HEK293 (cell line): ENCODE data around the gene SERGEF.

Experiments
- CTCF ChIA-PET: fragments of 350-600 bp; formaldehyde crosslinking; extraction: SDS; loops from one replicate; lab custom pipeline; 2021; ENCODE audit warnings: antibody characterized with exemption; lab: Yijun Ruan, JAX
- POLR2A ChIA-PET: fragments of 300-600 bp; formaldehyde crosslinking; extraction: SDS; loops from one replicate; lab custom pipeline; 2020; ENCODE audit warnings: antibody characterized with exemption, inconsistent platforms; lab: Yijun Ruan, JAX
- H3K27ac ChIP-seq: fragments of 200-500 bp; sonication (Bioruptor generic); 2 replicates; pipeline ENCODE4 v1.5.1; 2014; ENCODE audit warnings: low read depth, low read length, control low read depth, inconsistent platforms; ENCODE audit errors: extremely low read depth
- H3K36me3 ChIP-seq, 2 experiments: fragments of 200-500 bp in 1 of 2; sonication (Bioruptor generic) in 1 of 2; 1 replicate in 1 of 2; 2 replicates in 1 of 2; pipeline ENCODE4 v1.5.1; 2014 to 2017; ENCODE audit warnings: inconsistent platforms in 2 of 2, low read length in 2 of 2; ENCODE audit not compliant: control insufficient read depth in 2 of 2, insufficient read depth in 1 of 2
- H3K4me1 ChIP-seq: fragments of 200-500 bp; sonication (Bioruptor generic); 2 replicates; pipeline ENCODE4 v1.5.1; 2014; ENCODE audit warnings: mild to moderate bottlenecking, low read length, inconsistent platforms; ENCODE audit not compliant: control insufficient read depth, insufficient read depth
- H3K4me3 ChIP-seq: 2 replicates; pipeline ENCODE4 v1.5.1; 2011; ENCODE audit warnings: low read depth, mild to moderate bottlenecking, control low read depth, low read length, moderate library complexity
- H3K9me3 ChIP-seq: fragments of 200-500 bp; sonication (Bioruptor generic); 2 replicates; pipeline ENCODE4 v1.5.1; 2014; ENCODE audit warnings: low read depth, low read length, inconsistent platforms; ENCODE audit not compliant: control insufficient read depth, insufficient read depth
- GLI4 ChIP-seq: fragments of 450-650 bp; formaldehyde crosslinking; IDR thresholded peaks from 2 replicates; pipeline ENCODE4 v1.5.1; 2016; ENCODE audit warnings: missing biosample characterization, missing genetic modification characterization
- GLIS2 ChIP-seq: fragments of 450-650 bp; formaldehyde crosslinking; IDR thresholded peaks from 2 replicates; pipeline ENCODE4 v1.5.1; 2016; ENCODE audit warnings: missing biosample characterization, missing genetic modification characterization
- KLF9 ChIP-seq: fragments of 450-650 bp; formaldehyde crosslinking; IDR thresholded peaks from 2 replicates; pipeline ENCODE4 v1.5.1; 2016; ENCODE audit warnings: missing biosample characterization, missing genetic modification characterization, low read depth
- MYNN ChIP-seq: fragments of 450-650 bp; formaldehyde crosslinking; IDR thresholded peaks from 2 replicates; pipeline ENCODE4 v1.5.1; 2016; ENCODE audit warnings: missing biosample characterization, missing genetic modification characterization, borderline replicate concordance
- OSR2 ChIP-seq: fragments of 450-650 bp; formaldehyde crosslinking; IDR thresholded peaks from 2 replicates; pipeline ENCODE4 v1.5.1; 2016; ENCODE audit warnings: missing biosample characterization, missing genetic modification characterization
- RBAK ChIP-seq: fragments of 450-650 bp; formaldehyde crosslinking; IDR thresholded peaks from 2 replicates; pipeline ENCODE4 v1.5.1; 2016; ENCODE audit warnings: missing biosample characterization, missing genetic modification characterization
- SALL2 ChIP-seq: fragments of 450-650 bp; formaldehyde crosslinking; IDR thresholded peaks from 2 replicates; pipeline ENCODE4 v1.5.0; 2017; ENCODE audit warnings: missing biosample characterization, mild to moderate bottlenecking, missing genetic modification characterization, borderline replicate concordance
- ZFP69B ChIP-seq: fragments of 450-650 bp; formaldehyde crosslinking; IDR thresholded peaks from 2 replicates; pipeline ENCODE4 v1.5.1; 2016; ENCODE audit warnings: missing biosample characterization, missing genetic modification characterization
- ZNF121 ChIP-seq: fragments of 450-650 bp; formaldehyde crosslinking; IDR thresholded peaks from 2 replicates; pipeline ENCODE4 v1.5.1; 2016; ENCODE audit warnings: missing biosample characterization, missing genetic modification characterization
- ZNF157 ChIP-seq: fragments of 450-650 bp; formaldehyde crosslinking; IDR thresholded peaks from 2 replicates; pipeline ENCODE4 v1.5.1; 2016; ENCODE audit warnings: missing biosample characterization, missing genetic modification characterization
- ZNF19 ChIP-seq: fragments of 450-650 bp; formaldehyde crosslinking; IDR thresholded peaks from 2 replicates; pipeline ENCODE4; 2016; ENCODE audit warnings: missing biosample characterization, missing genetic modification characterization, low read depth
- ZNF239 ChIP-seq: fragments of 450-650 bp; formaldehyde crosslinking; IDR thresholded peaks from 2 replicates; pipeline ENCODE4 v1.5.1; 2016; ENCODE audit warnings: missing biosample characterization, missing genetic modification characterization
- ZNF292 ChIP-seq: fragments of 450-650 bp; formaldehyde crosslinking; IDR thresholded peaks from 2 replicates; pipeline ENCODE4 v1.5.1; 2016; ENCODE audit warnings: low read depth, missing biosample characterization, missing genetic modification characterization, borderline replicate concordance
- ZNF302 ChIP-seq: fragments of 450-650 bp; formaldehyde crosslinking; IDR thresholded peaks from 2 replicates; pipeline ENCODE4 v1.5.1; 2016; ENCODE audit warnings: missing biosample characterization, missing genetic modification characterization, low read depth
- ZNF514 ChIP-seq: fragments of 450-650 bp; formaldehyde crosslinking; IDR thresholded peaks from 2 replicates; pipeline ENCODE4 v1.5.1; 2016; ENCODE audit warnings: missing biosample characterization, missing genetic modification characterization
- ZNF530 ChIP-seq: fragments of 450-650 bp; formaldehyde crosslinking; IDR thresholded peaks from 2 replicates; pipeline ENCODE4 v1.5.1; 2016; ENCODE audit warnings: low read depth, missing biosample characterization, missing genetic modification characterization
- ZNF610 ChIP-seq: fragments of 450-650 bp; formaldehyde crosslinking; IDR thresholded peaks from 2 replicates; pipeline ENCODE4 v1.5.1; 2016; ENCODE audit warnings: missing biosample characterization, missing genetic modification characterization, borderline replicate concordance
- ZSCAN16 ChIP-seq: fragments of 450-650 bp; formaldehyde crosslinking; IDR thresholded peaks from 2 replicates; pipeline ENCODE4 v1.5.1; 2016; ENCODE audit warnings: missing biosample characterization, missing genetic modification characterization
- TF ChIP-seq, protein P1 (sequence below): fragments of 450-650 bp; formaldehyde crosslinking; IDR thresholded peaks from 2 replicates; pipeline ENCODE4 v1.5.1; 2016; ENCODE audit warnings: missing biosample characterization, missing genetic modification characterization
- TF ChIP-seq, protein P2 (sequence below): fragments of 450-650 bp; formaldehyde crosslinking; IDR thresholded peaks from 2 replicates; pipeline ENCODE4 v1.5.1; 2016; ENCODE audit warnings: missing biosample characterization, missing genetic modification characterization
- TF ChIP-seq, protein P3 (sequence below): fragments of 450-650 bp; formaldehyde crosslinking; IDR thresholded peaks from 2 replicates; pipeline ENCODE4 v1.5.1; 2017; ENCODE audit warnings: missing biosample characterization, missing genetic modification characterization
- TF ChIP-seq, protein P4 (sequence below): IDR thresholded peaks from 2 replicates; pipeline ENCODE4 v1.6.1; 2011; ENCODE audit warnings: mild to moderate bottlenecking, low read depth, low read length, borderline replicate concordance

SERGEF gene

DNA sequence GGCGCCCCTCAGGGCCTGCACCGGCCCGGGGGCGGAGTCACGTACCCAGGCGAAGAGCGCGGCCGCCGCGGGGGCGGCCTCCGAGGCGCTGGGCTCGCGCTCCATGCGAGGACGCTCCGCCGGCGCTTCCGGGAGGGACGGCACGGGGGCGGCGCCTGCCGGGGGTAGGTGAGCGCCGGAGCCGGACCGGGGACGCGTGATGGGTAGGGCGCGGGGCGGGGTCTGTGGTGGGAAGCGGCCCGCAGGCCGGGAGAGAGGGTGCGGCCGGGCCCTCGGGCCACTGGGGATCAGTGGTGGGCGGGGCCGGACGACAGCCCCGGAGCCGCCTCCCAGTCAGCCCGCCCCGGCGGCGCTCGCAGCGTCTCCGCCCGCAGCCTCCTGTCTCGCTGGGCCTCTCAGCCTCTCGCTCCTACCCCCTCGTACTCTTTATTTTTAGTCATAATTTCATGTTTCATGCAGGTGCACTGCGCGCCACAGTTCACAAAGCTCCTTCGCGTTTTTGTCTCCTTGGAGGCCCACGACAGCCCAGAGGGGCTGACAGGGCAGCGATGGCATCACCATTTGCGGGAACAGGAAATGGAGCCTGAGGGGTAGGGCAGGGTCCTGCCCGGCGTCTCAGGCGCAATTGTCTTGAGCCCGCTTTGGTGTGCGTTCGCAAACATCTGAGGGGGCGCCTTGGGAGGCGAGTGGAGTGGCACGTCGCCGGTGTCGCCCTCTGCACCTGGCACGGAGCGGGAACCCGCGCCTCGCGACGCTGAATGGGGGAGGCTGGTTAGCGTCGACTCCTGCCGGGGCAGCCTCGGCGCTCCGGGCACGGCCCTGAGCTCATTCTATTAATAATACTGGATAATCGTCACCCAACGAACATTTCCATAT is at the start of gene SERGEF (continued):
- TF ChIP-seq, protein P1, sequence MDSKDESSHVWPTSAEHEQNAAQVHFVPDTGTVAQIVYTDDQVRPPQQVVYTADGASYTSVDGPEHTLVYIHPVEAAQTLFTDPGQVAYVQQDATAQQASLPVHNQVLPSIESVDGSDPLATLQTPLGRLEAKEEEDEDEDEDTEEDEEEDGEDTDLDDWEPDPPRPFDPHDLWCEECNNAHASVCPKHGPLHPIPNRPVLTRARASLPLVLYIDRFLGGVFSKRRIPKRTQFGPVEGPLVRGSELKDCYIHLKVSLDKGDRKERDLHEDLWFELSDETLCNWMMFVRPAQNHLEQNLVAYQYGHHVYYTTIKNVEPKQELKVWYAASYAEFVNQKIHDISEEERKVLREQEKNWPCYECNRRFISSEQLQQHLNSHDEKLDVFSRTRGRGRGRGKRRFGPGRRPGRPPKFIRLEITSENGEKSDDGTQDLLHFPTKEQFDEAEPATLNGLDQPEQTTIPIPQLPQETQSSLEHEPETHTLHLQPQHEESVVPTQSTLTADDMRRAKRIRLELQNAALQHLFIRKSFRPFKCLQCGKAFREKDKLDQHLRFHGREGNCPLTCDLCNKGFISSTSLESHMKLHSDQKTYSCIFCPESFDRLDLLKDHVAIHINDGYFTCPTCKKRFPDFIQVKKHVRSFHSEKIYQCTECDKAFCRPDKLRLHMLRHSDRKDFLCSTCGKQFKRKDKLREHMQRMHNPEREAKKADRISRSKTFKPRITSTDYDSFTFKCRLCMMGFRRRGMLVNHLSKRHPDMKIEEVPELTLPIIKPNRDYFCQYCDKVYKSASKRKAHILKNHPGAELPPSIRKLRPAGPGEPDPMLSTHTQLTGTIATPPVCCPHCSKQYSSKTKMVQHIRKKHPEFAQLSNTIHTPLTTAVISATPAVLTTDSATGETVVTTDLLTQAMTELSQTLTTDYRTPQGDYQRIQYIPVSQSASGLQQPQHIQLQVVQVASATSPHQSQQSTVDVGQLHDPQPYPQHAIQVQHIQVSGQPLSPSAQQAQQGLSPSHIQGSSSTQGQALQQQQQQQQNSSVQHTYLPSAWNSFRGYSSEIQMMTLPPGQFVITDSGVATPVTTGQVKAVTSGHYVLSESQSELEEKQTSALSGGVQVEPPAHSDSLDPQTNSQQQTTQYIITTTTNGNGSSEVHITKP (tag by site-specific recombination): no peak
- TF ChIP-seq ZNF157 (tag by site-specific recombination): no peak
- no peak for TF ChIP-seq SALL2 (tag by site-specific recombination)
- peak; percentile 65 for TF ChIP-seq GLIS2 (tag by site-specific recombination)
- no peak for TF ChIP-seq RBAK (tag by site-specific recombination)
- TF ChIP-seq ZNF292 (tag by site-specific recombination): no peak
- no peak for TF ChIP-seq ZNF121 (tag by site-specific recombination)
- no peak for TF ChIP-seq GLI4 (tag by site-specific recombination)
- 0 out of 2 replicates have a peak, but pooled peaks have one; percentile 25 for TF ChIP-seq ZNF610 (tag by site-specific recombination)
- TF ChIP-seq OSR2 (tag by site-specific recombination): no peak
- TF ChIP-seq ZNF514 (tag by site-specific recombination): no peak
- TF ChIP-seq, protein P2, sequence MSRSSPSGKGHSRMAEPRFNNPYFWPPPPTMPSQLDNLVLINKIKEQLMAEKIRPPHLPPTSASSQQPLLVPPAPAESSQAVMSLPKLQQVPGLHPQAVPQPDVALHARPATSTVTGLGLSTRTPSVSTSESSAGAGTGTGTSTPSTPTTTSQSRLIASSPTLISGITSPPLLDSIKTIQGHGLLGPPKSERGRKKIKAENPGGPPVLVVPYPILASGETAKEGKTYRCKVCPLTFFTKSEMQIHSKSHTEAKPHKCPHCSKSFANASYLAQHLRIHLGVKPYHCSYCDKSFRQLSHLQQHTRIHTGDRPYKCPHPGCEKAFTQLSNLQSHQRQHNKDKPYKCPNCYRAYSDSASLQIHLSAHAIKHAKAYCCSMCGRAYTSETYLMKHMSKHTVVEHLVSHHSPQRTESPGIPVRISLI (tag by site-specific recombination): no peak
- TF ChIP-seq MYNN (tag by site-specific recombination): no peak

DNA sequence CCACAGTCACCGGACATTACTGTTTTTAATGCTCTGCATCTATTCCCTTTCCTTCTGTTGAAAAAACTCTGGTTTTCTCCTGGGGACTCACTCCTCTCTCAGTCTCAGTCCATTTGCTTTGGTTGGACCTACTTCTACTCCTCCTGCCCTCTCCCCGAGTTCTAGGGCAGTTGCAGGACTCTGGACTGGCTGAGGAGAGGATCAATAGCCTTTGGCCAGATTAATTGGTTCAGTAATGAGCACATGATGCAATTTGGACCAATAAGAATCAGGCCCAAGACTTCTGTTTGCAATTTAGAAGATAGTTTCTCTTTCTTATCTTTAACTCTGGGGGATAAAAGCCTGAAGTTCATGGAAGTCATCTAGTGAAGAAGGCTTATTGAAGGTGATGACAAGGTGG is 48.5 kb upstream of the SERGEF start:
- peaks cover 5% of the 10 kb centered on the region for H3K4me1 ChIP-seq
- H3K36me3 ChIP-seq: no peaks in the 10 kb centered on the region
- H3K4me3 ChIP-seq: no peak overlapping the region
- no peaks in the 10 kb centered on the region for H3K9me3 ChIP-seq
- ChIA-PET CTCF (no interaction called here), POLR2A (no interaction called here)
- H3K27ac ChIP-seq: no peak overlapping the region
- TF ChIP-seq, protein P1 (tag by site-specific recombination): no peak
- TF ChIP-seq ZNF530 (tag by site-specific recombination) (no peak), ZNF19 (tag by site-specific recombination) (no peak), ZNF302 (tag by site-specific recombination) (no peak), ZFP69B (no peak), ZNF239 (no peak), MYNN (tag by site-specific recombination) (no peak), ZSCAN16 (tag by site-specific recombination) (no peak), KLF9 (tag by site-specific recombination) (no peak)
- TF ChIP-seq, protein P3, sequence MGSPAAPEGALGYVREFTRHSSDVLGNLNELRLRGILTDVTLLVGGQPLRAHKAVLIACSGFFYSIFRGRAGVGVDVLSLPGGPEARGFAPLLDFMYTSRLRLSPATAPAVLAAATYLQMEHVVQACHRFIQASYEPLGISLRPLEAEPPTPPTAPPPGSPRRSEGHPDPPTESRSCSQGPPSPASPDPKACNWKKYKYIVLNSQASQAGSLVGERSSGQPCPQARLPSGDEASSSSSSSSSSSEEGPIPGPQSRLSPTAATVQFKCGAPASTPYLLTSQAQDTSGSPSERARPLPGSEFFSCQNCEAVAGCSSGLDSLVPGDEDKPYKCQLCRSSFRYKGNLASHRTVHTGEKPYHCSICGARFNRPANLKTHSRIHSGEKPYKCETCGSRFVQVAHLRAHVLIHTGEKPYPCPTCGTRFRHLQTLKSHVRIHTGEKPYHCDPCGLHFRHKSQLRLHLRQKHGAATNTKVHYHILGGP: no peak
- TF ChIP-seq, protein P4, sequence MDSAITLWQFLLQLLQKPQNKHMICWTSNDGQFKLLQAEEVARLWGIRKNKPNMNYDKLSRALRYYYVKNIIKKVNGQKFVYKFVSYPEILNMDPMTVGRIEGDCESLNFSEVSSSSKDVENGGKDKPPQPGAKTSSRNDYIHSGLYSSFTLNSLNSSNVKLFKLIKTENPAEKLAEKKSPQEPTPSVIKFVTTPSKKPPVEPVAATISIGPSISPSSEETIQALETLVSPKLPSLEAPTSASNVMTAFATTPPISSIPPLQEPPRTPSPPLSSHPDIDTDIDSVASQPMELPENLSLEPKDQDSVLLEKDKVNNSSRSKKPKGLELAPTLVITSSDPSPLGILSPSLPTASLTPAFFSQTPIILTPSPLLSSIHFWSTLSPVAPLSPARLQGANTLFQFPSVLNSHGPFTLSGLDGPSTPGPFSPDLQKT: no peak
